ENCODE results near the gene NXN. TPM values are rescaled to one million over a fixed set of nuclear protein-coding genes. Genes with fewer than 3 reads are reported as not detected.

Gene NXN
- total RNA-seq, 4 donors from 2014 or later: 6.6 to 28.4 (median 14.7) TPM

DNA sequence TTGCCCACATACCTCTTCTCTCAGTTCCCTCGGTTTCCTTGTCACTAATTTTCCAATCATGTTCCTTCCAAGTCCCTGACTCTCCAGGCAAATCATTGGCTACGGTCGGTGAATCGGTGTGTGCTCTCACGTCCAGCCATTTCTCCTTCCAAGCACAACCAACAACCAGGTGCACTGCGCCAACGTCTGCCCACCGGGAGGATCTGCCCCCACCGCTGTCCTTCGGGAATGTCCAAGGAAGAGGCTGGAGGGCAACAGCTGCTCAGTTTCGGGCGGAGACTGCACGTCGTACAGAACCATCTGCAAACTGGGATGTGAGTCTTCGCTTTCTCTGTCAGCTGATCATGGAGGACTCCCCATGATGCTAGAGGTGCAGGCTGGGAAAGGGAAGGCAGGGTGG, 8.4 kb upstream of the NXN start:
- Histone ChIP-seq H3K27me3 (no peaks in the 10 kb centered on the region), H3K4me1 (no peaks in the 10 kb centered on the region), H3K9me3 (no peaks in the 10 kb centered on the region), H3K36me3 (no peaks in the 10 kb centered on the region), H3K4me3 (no peak overlapping the region), H3K27ac (no peak overlapping the region)
- WGBS, 2 donors: 87 to 90% methylated on average over 15 of the region's 15 CpGs
- DNase-seq (ENCODE audit: low spot score in 2 of 2): no peak
- TF ChIP-seq POLR2A (IDR thresholded peaks at IDR 0.05) (no peak), EP300 (IDR thresholded peaks at IDR 0.05) (no peak)
- TF ChIP-seq, protein P1, sequence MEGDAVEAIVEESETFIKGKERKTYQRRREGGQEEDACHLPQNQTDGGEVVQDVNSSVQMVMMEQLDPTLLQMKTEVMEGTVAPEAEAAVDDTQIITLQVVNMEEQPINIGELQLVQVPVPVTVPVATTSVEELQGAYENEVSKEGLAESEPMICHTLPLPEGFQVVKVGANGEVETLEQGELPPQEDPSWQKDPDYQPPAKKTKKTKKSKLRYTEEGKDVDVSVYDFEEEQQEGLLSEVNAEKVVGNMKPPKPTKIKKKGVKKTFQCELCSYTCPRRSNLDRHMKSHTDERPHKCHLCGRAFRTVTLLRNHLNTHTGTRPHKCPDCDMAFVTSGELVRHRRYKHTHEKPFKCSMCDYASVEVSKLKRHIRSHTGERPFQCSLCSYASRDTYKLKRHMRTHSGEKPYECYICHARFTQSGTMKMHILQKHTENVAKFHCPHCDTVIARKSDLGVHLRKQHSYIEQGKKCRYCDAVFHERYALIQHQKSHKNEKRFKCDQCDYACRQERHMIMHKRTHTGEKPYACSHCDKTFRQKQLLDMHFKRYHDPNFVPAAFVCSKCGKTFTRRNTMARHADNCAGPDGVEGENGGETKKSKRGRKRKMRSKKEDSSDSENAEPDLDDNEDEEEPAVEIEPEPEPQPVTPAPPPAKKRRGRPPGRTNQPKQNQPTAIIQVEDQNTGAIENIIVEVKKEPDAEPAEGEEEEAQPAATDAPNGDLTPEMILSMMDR (IDR thresholded peaks at IDR 0.05): no peak

DNA sequence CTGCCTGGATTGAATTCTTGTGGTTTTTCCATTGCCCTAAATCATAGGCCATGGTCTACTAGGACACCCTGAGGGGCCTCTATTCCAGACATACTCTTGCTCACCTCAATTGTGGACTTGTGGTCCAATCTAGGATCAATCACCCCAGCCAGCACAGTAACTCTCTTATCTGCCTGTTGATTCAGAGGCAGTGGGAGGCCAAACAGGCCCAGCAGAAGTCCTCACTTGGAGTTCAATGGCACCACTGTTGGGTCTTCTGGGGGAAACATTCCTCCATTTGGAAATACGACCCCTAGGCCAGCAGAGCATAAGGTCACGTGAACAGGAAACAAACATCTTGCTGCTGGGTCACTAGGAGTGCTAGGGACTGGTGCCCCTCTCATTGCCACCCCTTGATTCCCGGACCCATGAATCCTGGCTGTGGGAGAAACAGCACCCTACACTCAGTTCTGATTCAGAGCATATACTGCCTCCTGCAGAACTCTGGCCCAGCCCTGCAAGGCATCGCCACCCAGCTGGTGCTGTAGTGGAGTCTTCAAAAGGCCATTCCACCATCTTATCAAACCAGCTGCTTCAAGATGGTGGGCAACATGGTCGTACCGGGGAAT, 6.8 kb upstream of the NXN start:
- H3K9me3 ChIP-seq: no peaks in the 10 kb centered on the region
- no peak overlapping the region for H3K4me3 ChIP-seq
- H3K27me3 ChIP-seq: no peaks in the 10 kb centered on the region
- H3K27ac ChIP-seq: no peak overlapping the region
- H3K4me1 ChIP-seq: peaks cover 0 to under 1% (median 0%) of the 10 kb centered on the region in 4 donors
- no peaks in the 10 kb centered on the region for H3K36me3 ChIP-seq
- no peak for DNase-seq (ENCODE audit: low spot score in 2 of 2)
- TF ChIP-seq EP300 (IDR thresholded peaks at IDR 0.05) (no peak), POLR2A (IDR thresholded peaks at IDR 0.05) (no peak)
- TF ChIP-seq, protein P1 (IDR thresholded peaks at IDR 0.05): no peak
- WGBS, 2 donors: 68 to 83% methylated on average over 3 to 6 of the region's 6 CpGs

DNA sequence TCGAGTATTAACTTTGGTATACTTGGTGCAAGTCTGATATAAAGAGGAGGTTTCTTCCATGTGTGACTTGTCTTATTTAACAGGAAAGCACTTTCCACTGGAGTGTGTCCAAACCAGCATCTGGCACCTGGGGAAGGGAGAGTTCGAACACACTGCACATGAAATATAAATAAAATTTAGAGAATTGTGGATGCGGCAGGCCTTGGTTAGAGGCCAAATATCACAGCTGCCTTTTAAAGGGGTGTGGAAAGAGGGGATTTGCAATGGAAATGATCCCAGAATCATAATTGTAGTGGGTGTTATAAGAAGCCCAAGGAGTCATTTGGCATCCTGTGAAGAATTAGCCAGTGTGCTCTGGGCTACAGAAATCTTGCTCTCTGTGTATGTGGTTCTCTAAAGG, 4.3 kb upstream of the NXN start:
- Histone ChIP-seq H3K36me3 (no peaks in the 10 kb centered on the region), H3K27ac (no peak overlapping the region), H3K27me3 (no peaks in the 10 kb centered on the region), H3K4me1 (peaks cover 0 to 16% (median 7%) of the 10 kb centered on the region in 4 donors), H3K9me3 (no peaks in the 10 kb centered on the region), H3K4me3 (no peak overlapping the region)
- DNase-seq (ENCODE audit: low spot score in 2 of 2): no peak
- 58 to 67% methylated on average over 3 of the region's 3 CpGs for WGBS, 2 donors
- no peak for TF ChIP-seq EP300 (IDR thresholded peaks at IDR 0.05)

DNA sequence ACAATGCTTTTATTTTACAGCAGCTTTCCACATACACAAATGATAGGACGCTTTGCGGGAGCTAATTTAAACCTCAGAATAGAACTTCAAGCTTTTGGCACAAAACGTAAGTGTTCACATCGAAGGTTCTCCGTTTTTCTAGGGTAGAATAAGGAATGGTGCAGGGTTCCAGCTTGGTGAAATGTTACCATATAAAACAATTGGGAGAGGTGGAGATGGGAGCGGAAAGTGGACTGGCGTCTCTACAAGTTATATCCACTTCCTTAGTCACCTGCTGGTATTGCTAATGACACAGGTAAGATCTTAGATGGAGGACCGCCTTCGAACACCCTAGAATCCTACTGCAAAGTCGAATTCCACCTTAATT, 1.7 kb upstream of the NXN start:
- Histone ChIP-seq H3K9me3 (no peaks in the 10 kb centered on the region), H3K27ac (no peak overlapping the region), H3K4me1 (peaks cover 0 to 30% (median 20%) of the 10 kb centered on the region in 4 donors), H3K36me3 (no peaks in the 10 kb centered on the region), H3K27me3 (peaks cover 0 to 4% of the 10 kb centered on the region in 2 donors), H3K4me3 (no peak overlapping the region)
- WGBS, 2 donors: 38 to 39% methylated on average over 10 of the region's 10 CpGs
- no peak for DNase-seq (ENCODE audit: low spot score in 2 of 2)
- no peak for TF ChIP-seq EP300 (IDR thresholded peaks at IDR 0.05)
- TF ChIP-seq POLR2A (IDR thresholded peaks at IDR 0.05): no peak
- TF ChIP-seq, protein P1 (IDR thresholded peaks at IDR 0.05): no peak

DNA sequence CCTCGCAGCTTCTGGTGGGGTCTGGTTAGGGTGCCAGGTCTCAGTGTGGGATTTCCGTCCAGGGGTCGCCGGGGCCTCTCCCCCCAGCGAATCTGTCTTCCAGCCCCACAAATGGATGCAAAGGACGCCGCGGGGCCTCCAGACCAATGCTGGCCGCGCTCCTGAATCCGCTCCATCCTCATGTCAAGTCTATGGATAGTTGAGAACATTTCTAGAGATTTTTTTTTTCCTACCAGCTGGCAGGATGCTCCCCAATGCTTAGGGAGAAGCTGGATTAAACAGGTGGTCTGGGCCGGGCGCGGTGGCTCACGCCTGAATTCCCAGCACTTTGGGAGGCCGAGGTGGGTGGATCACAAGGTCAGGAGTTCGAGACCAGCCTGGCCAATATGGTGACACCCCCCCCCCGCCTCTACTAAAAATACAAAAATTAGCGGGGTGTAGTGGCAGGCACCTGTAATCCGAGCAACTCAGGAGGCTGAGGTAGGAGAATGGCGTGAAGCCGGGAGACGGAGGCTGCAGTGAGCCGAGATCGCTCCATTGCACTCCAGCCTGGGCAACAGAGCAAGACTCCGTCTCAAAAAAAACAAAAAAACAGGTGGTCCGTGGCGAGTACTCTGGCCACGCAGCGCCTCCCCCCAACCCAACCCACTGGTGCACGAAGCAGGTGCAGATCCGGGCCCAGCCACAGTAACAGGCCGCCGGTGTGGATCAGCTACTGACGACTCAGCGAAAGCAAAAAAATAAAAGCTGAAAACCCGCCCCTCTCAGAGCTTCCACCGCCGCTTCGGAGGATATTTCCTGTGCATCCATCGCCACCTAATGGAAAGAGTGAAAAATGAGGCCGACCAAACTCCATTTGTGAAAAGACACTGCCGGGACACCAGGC, 1.1 kb upstream of the NXN start:
- H3K27me3 ChIP-seq: peaks cover 0 to 4% of the 10 kb centered on the region in 2 donors
- H3K36me3 ChIP-seq: no peaks in the 10 kb centered on the region
- H3K4me1 ChIP-seq: peaks cover 0 to 32% (median 20%) of the 10 kb centered on the region in 4 donors
- DNase-seq (ENCODE audit: low spot score in 2 of 2): peak; percentile 56 to 72
- H3K27ac ChIP-seq: peak overlapping the region; percentile 73 to 91 (median 78)
- WGBS, 2 donors: 27 to 28% methylated on average over 41 to 43 of the region's 43 CpGs
- TF ChIP-seq, protein P1 (IDR thresholded peaks at IDR 0.05): peak; percentile 65 to 86 (median 70)
- TF ChIP-seq POLR2A (IDR thresholded peaks at IDR 0.05) (no peak), EP300 (IDR thresholded peaks at IDR 0.05) (peak in 1 of 2 donors; percentile 57)
- no peaks in the 10 kb centered on the region for H3K9me3 ChIP-seq
- peak overlapping the region; percentile 48 to 71 (median 58) for H3K4me3 ChIP-seq

Measured in tibial nerve (tissue), 4 donors.